ENCODE results near the gene INPP5D.

Gene INPP5D

GRCh38 chr2:233184669-233185068, 124.5 kb downstream of the INPP5D start:
- Histone ChIP-seq H3K4me3 (ENCODE audit: low read depth, low read length, poor library complexity, severe bottlenecking) (no peak overlapping the region), H3K27ac (ENCODE audit: low read depth, low read length, poor library complexity, severe bottlenecking) (no peak overlapping the region), H3K9me3 (ENCODE audit: low read length) (no peaks in the 10 kb centered on the region), H3K27me3 (ENCODE audit: insufficient read depth, low read length) (no peaks in the 10 kb centered on the region), H3K9me2 (ENCODE audit: low read depth, low read length) (no peaks in the 10 kb centered on the region), H3K4me1 (ENCODE audit: insufficient read depth, low read length, severe bottlenecking) (peaks cover 11% of the 10 kb centered on the region), H3F3A (ENCODE audit: insufficient read depth, low read length) (no peaks in the 10 kb centered on the region), H3K36me3 (ENCODE audit: insufficient read depth, low read length) (peaks cover 69% of the 10 kb centered on the region; the same call in 1 of the 2 replicates), H2AFZ (ENCODE audit: low read length) (no peak overlapping the region), H3K79me2 (ENCODE audit: insufficient read depth, low read length) (no peaks in the 10 kb centered on the region), H3K4me2 (ENCODE audit: low read length) (no peak overlapping the region), H4K20me1 (ENCODE audit: insufficient read depth, low read length) (no peaks in the 10 kb centered on the region), H3K9ac (ENCODE audit: low read length) (no peak overlapping the region)
- no peak for TF ChIP-seq CTCF (IDR thresholded peaks at IDR 0.05; ENCODE audit: low read length)
- TF ChIP-seq EZH2 (IDR thresholded peaks at IDR 0.05; ENCODE audit: borderline replicate concordance, low read length), result no peak

DNA sequence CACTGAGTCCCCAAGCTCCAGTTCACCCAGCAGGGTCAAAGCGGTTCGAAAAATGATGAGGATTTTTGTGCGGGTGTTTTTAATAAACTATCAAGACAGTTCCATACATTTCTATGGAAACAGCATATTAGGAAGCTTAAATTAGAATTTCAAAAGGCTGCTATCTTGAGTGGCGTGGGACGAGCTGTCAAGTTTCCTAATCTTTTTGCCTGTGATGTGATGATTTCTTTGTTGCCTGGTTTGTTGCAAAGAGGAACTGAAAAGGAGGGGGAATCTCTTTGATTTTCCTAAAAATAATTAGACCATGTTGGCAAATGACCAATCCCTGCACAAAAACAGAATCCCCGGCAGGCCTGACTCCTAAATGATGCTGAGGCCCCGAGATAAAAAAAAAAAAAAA, 125.2 kb downstream of the INPP5D start:
- no peaks in the 10 kb centered on the region for H3K79me2 ChIP-seq (ENCODE audit: insufficient read depth, low read length)
- TF ChIP-seq EZH2 (IDR thresholded peaks at IDR 0.05; ENCODE audit: borderline replicate concordance, low read length) (no peak), CTCF (IDR thresholded peaks at IDR 0.05; ENCODE audit: low read length) (no peak)
- no peaks in the 10 kb centered on the region for H4K20me1 ChIP-seq (ENCODE audit: insufficient read depth, low read length)
- peak overlapping the region; percentile 71 for H3K27ac ChIP-seq (ENCODE audit: low read depth, low read length, poor library complexity, severe bottlenecking)
- H3K36me3 ChIP-seq (ENCODE audit: insufficient read depth, low read length), result peaks cover 63% of the 10 kb centered on the region; the same call in 1 of the 2 replicates
- H3F3A ChIP-seq (ENCODE audit: insufficient read depth, low read length), result no peaks in the 10 kb centered on the region
- peaks cover 11% of the 10 kb centered on the region for H3K4me1 ChIP-seq (ENCODE audit: insufficient read depth, low read length, severe bottlenecking)
- no peaks in the 10 kb centered on the region for H3K9me2 ChIP-seq (ENCODE audit: low read depth, low read length)
- no peak overlapping the region for H3K4me3 ChIP-seq (ENCODE audit: low read depth, low read length, poor library complexity, severe bottlenecking)
- no peak overlapping the region for H3K4me2 ChIP-seq (ENCODE audit: low read length)
- H3K9me3 ChIP-seq (ENCODE audit: low read length), result no peaks in the 10 kb centered on the region
- no peak overlapping the region for H2AFZ ChIP-seq (ENCODE audit: low read length)
- H3K27me3 ChIP-seq (ENCODE audit: insufficient read depth, low read length), result no peaks in the 10 kb centered on the region
- no peak overlapping the region for H3K9ac ChIP-seq (ENCODE audit: low read length)

GRCh38 chr2:233185963-233186362, 125.8 kb downstream of the INPP5D start:
- Histone ChIP-seq H3K79me2 (ENCODE audit: insufficient read depth, low read length) (no peaks in the 10 kb centered on the region), H3K9ac (ENCODE audit: low read length) (no peak overlapping the region; the same call in 1 of the 2 replicates), H3K27ac (ENCODE audit: low read depth, low read length, poor library complexity, severe bottlenecking) (peak overlapping the region; percentile 71), H2AFZ (ENCODE audit: low read length) (no peak overlapping the region), H3K4me2 (ENCODE audit: low read length) (no peak overlapping the region), H4K20me1 (ENCODE audit: insufficient read depth, low read length) (no peaks in the 10 kb centered on the region), H3K4me3 (ENCODE audit: low read depth, low read length, poor library complexity, severe bottlenecking) (no peak overlapping the region), H3K9me2 (ENCODE audit: low read depth, low read length) (no peaks in the 10 kb centered on the region), H3F3A (ENCODE audit: insufficient read depth, low read length) (no peaks in the 10 kb centered on the region), H3K36me3 (ENCODE audit: insufficient read depth, low read length) (peaks cover 61% of the 10 kb centered on the region; the same call in 1 of the 2 replicates), H3K9me3 (ENCODE audit: low read length) (no peaks in the 10 kb centered on the region), H3K27me3 (ENCODE audit: insufficient read depth, low read length) (no peaks in the 10 kb centered on the region), H3K4me1 (ENCODE audit: insufficient read depth, low read length, severe bottlenecking) (peaks cover 11% of the 10 kb centered on the region)
- TF ChIP-seq EZH2 (IDR thresholded peaks at IDR 0.05; ENCODE audit: borderline replicate concordance, low read length) (no peak), CTCF (IDR thresholded peaks at IDR 0.05; ENCODE audit: low read length) (no peak)

All from OCI-LY1 (cell line).